K562 (cell line): Measurements from ENCODE around the gene TSC22D2. TPM values are rescaled to one million over a fixed set of nuclear protein-coding genes. Genes with fewer than 3 reads are reported as not detected.

Experiments
- CREB1 ChIP-seq, 2 experiments: sonication (generic) in 1 of 2; formaldehyde crosslinking in 1 of 2; IDR thresholded peaks; 2 replicates each; pipeline versions ENCODE4 v1.6.1 to v1.8.0; 2012 to 2022; ENCODE audit warnings: inconsistent platforms in 1 of 2, mild to moderate bottlenecking in 1 of 2, missing genetic modification reagents in 1 of 2, moderate library complexity in 1 of 2
- FOXA1 ChIP-seq: fragments of 450-650 bp; IDR thresholded peaks from 2 replicates; pipeline ENCODE4 v1.6.1; 2016; ENCODE audit warnings: mild to moderate bottlenecking, borderline replicate concordance
- HDAC2 ChIP-seq: fragments of 450-650 bp; IDR thresholded peaks from 2 replicates; pipeline ENCODE4 v1.6.1; 2016; ENCODE audit warnings: mild to moderate bottlenecking
- HDAC3 ChIP-seq: fragments of 450-650 bp; IDR thresholded peaks from 2 replicates; pipeline ENCODE4 v1.6.1; 2018; ENCODE audit warnings: borderline replicate concordance, mild to moderate bottlenecking, moderate library complexity; ENCODE audit not compliant: partially characterized antibody
- NEUROD1 ChIP-seq: fragments of 150-350 bp; IDR thresholded peaks from 2 replicates; pipeline ENCODE4 v1.6.1; 2014; ENCODE audit warnings: borderline replicate concordance, low read length, low read depth; ENCODE audit not compliant: partially characterized antibody
- NONO ChIP-seq, 2 experiments: fragments of 200-400 bp in 1 of 2; fragments of 450-650 bp in 1 of 2; formaldehyde crosslinking in 1 of 2; IDR thresholded peaks; 2 replicates each; pipeline ENCODE4 v1.6.1; 2017; ENCODE audit warnings: low read depth in 2 of 2, mild to moderate bottlenecking in 2 of 2, moderate library complexity in 2 of 2, low read length in 1 of 2
- PHB ChIP-seq: fragments of 250-450 bp; sonication (Bioruptor Pico); IDR thresholded peaks from 2 replicates; pipeline ENCODE4 v1.5.0; 2021
- SIRT6 ChIP-seq: IDR thresholded peaks from one replicate; pipeline ENCODE4 v1.6.1; 2012; ENCODE audit warnings: low read depth, mild to moderate bottlenecking, control low read depth, inconsistent platforms, low read length, moderate library complexity
- TCFL5 ChIP-seq: fragments of 250-450 bp; sonication (Bioruptor Pico); conservative IDR thresholded peaks from 2 replicates; pipeline ENCODE4 v1.6.1; 2021; ENCODE audit warnings: mild to moderate bottlenecking, moderate library complexity, matching md5 sums
- ZFX ChIP-seq: sonication (generic); formaldehyde crosslinking; IDR thresholded peaks from 2 replicates; pipeline ENCODE4 v1.8.0; 2022; ENCODE audit warnings: mild to moderate bottlenecking, missing genetic modification reagents, moderate library complexity
- ZNF263 ChIP-seq: sonication (generic); formaldehyde crosslinking; IDR thresholded peaks from 2 replicates; pipeline ENCODE4 v1.8.0; 2022; ENCODE audit warnings: mild to moderate bottlenecking, missing genetic modification reagents, borderline replicate concordance
- polyA plus RNA-seq, 8 experiments: library from polyadenylated mRNA; depleted of rRNA in 4 of 8; stranded (reverse) in 5 of 8; unstranded in 3 of 8; fragments of >200 nt; fragmentation: Nextera tagmentation in 2 of 8; fragmentation: Illumina TruSeq in 1 of 8; extraction: Ambion mirVana in 2 of 8; extraction: Trizol in 1 of 8; gene quantifications; 2 replicates each; pipeline versions ENCODE4 v1.2.1 to v1.2.3, GENCODE V29; 2011 to 2014; ENCODE audit warnings: inconsistent platforms in 1 of 8, missing spikeins in 1 of 8
- total RNA-seq, 7 experiments: library from RNA; depleted of rRNA in 6 of 7; stranded (reverse); fragments of >200 nt in 6 of 7; fragmentation: Illumina TruSeq in 2 of 7; extraction: Trizol in 2 of 7; gene quantifications; 2 replicates each; pipeline versions ENCODE4 v1.2.1 to v1.2.3, GENCODE V29; 2011 to 2021; ENCODE audit warnings: low replicate concordance in 1 of 7
- TF ChIP-seq, protein P1 (sequence below): sonication (generic); formaldehyde crosslinking; IDR thresholded peaks from 2 replicates; pipeline ENCODE4 v1.8.1; 2023; ENCODE audit warnings: mild to moderate bottlenecking, missing genetic modification reagents
- TF ChIP-seq, protein P2 (sequence below): IDR thresholded peaks from 3 replicates; pipeline ENCODE4 v1.6.1; 2011; ENCODE audit warnings: borderline replicate concordance, mild to moderate bottlenecking, moderate library complexity; ENCODE audit not compliant: insufficient read length; ENCODE audit errors: extremely low read depth
- TF ChIP-seq, protein P3 (sequence below): fragments of 250-450 bp; sonication (Bioruptor Pico); IDR thresholded peaks from 2 replicates; pipeline ENCODE4 v1.4.0; 2020

The TSC22D2 gene
- total and polyA plus RNA-seq, 9 of the 15 experiments (the other 6 are each of a cell fraction or from before 2014, with no cell fraction given): 5.5 to 44.0 (median 19.3) TPM

DNA sequence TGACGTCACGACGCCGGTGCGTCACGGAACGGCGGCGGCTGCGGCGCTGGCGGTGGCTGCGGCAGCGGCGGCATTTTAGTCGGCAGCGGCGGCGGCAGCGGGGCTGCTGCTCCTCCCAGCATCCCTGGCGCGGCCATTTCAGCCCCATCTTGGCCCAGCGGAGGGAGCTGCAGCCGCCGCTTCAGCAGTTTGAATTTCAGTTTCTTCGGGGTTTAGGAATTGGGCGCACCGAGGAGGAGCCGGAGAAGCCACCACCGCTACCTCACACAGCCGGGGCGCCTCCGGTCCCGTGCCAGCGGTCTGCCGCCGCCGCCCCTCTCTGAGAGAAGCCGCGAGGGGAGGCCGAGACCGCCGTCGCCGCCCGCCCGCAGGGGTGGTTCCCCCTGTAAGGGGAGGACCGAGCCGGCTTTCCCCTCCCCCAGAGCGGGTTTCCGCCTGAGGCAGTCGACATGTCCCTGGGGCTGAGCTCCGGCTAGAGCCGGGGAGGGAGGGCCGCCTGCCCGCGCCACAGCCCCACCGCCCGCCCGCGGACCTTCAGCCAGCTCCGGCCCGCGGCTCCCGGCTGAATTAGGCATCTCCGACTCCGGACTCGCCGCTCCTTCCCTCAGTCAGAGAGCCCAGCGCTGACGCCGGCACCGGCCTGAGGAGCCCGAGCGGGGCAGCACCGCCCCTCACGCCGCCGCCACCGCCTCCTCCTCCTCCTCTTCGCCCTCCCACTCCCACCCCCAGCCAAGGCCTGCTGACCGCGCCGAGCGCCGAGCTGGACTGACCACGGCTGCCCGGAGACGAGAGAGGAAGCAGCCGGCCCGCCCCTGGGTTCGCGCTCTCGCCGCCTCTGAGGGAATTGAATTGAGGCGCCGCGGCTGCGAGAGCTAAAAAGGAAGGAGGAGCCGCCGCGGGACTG, at the start of gene TSC22D2 (continued):
- TF ChIP-seq, protein P1, sequence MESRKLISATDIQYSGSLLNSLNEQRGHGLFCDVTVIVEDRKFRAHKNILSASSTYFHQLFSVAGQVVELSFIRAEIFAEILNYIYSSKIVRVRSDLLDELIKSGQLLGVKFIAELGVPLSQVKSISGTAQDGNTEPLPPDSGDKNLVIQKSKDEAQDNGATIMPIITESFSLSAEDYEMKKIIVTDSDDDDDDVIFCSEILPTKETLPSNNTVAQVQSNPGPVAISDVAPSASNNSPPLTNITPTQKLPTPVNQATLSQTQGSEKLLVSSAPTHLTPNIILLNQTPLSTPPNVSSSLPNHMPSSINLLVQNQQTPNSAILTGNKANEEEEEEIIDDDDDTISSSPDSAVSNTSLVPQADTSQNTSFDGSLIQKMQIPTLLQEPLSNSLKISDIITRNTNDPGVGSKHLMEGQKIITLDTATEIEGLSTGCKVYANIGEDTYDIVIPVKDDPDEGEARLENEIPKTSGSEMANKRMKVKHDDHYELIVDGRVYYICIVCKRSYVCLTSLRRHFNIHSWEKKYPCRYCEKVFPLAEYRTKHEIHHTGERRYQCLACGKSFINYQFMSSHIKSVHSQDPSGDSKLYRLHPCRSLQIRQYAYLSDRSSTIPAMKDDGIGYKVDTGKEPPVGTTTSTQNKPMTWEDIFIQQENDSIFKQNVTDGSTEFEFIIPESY (CRISPR knock-in tag): peak; percentile 24; the same call in 1 of the 2 replicates
- TF ChIP-seq TCFL5 (no peak), CREB1 (IDR thresholded peaks at IDR 0.05) (peak; percentile 94), CREB1 (CRISPR knock-in tag; IDR thresholded peaks at IDR 0.05) (peak; percentile 94), NONO (IDR thresholded peaks at IDR 0.05; ENCODE audit: low read depth in 2 of 2, low read length in 1 of 2) (peak; percentile 45 to 75; a peak in 3 of 4 replicates), SIRT6 (no peak), HDAC2 (peak; percentile 40; the same call in 1 of the 2 replicates), PHB (peak; percentile 84), HDAC3 (peak; percentile 89), FOXA1 (no peak), ZFX (CRISPR knock-in tag) (peak; percentile 99), ZNF263 (CRISPR knock-in tag) (peak; percentile 74; the same call in 1 of the 2 replicates), NEUROD1 (no peak)
- TF ChIP-seq, protein P2, sequence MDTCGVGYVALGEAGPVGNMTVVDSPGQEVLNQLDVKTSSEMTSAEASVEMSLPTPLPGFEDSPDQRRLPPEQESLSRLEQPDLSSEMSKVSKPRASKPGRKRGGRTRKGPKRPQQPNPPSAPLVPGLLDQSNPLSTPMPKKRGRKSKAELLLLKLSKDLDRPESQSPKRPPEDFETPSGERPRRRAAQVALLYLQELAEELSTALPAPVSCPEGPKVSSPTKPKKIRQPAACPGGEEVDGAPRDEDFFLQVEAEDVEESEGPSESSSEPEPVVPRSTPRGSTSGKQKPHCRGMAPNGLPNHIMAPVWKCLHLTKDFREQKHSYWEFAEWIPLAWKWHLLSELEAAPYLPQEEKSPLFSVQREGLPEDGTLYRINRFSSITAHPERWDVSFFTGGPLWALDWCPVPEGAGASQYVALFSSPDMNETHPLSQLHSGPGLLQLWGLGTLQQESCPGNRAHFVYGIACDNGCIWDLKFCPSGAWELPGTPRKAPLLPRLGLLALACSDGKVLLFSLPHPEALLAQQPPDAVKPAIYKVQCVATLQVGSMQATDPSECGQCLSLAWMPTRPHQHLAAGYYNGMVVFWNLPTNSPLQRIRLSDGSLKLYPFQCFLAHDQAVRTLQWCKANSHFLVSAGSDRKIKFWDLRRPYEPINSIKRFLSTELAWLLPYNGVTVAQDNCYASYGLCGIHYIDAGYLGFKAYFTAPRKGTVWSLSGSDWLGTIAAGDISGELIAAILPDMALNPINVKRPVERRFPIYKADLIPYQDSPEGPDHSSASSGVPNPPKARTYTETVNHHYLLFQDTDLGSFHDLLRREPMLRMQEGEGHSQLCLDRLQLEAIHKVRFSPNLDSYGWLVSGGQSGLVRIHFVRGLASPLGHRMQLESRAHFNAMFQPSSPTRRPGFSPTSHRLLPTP: no peak
- TF ChIP-seq, protein P3, sequence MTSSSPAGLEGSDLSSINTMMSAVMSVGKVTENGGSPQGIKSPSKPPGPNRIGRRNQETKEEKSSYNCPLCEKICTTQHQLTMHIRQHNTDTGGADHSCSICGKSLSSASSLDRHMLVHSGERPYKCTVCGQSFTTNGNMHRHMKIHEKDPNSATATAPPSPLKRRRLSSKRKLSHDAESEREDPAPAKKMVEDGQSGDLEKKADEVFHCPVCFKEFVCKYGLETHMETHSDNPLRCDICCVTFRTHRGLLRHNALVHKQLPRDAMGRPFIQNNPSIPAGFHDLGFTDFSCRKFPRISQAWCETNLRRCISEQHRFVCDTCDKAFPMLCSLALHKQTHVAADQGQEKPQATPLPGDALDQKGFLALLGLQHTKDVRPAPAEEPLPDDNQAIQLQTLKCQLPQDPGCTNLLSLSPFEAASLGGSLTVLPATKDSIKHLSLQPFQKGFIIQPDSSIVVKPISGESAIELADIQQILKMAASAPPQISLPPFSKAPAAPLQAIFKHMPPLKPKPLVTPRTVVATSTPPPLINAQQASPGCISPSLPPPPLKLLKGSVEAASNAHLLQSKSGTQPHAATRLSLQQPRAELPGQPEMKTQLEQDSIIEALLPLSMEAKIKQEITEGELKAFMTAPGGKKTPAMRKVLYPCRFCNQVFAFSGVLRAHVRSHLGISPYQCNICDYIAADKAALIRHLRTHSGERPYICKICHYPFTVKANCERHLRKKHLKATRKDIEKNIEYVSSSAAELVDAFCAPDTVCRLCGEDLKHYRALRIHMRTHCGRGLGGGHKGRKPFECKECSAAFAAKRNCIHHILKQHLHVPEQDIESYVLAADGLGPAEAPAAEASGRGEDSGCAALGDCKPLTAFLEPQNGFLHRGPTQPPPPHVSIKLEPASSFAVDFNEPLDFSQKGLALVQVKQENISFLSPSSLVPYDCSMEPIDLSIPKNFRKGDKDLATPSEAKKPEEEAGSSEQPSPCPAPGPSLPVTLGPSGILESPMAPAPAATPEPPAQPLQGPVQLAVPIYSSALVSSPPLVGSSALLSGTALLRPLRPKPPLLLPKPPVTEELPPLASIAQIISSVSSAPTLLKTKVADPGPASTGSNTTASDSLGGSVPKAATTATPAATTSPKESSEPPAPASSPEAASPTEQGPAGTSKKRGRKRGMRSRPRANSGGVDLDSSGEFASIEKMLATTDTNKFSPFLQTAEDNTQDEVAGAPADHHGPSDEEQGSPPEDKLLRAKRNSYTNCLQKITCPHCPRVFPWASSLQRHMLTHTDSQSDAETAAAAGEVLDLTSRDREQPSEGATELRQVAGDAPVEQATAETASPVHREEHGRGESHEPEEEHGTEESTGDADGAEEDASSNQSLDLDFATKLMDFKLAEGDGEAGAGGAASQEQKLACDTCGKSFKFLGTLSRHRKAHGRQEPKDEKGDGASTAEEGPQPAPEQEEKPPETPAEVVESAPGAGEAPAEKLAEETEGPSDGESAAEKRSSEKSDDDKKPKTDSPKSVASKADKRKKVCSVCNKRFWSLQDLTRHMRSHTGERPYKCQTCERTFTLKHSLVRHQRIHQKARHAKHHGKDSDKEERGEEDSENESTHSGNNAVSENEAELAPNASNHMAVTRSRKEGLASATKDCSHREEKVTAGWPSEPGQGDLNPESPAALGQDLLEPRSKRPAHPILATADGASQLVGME (CRISPR knock-in tag): no peak; the same call in 1 of the 2 replicates
